Mesendoderm (in vitro differentiated cells): Measurements from ENCODE around the gene NOD2.

Experiments used
- DNase-seq: peaks from one replicate; pipeline ENCODE4 v3.0.0; 2013
- H2AK5ac ChIP-seq: 2 replicates; pipeline ENCODE4 v1.6.1; 2013; ENCODE audit warnings: low read length, inconsistent platforms
- H2BK120ac ChIP-seq: 2 replicates; pipeline ENCODE4 v1.6.1; 2013; ENCODE audit warnings: low read depth, mild to moderate bottlenecking, low read length, moderate library complexity, mixed read lengths
- H2BK15ac ChIP-seq: replicated peaks from 2 replicates; pipeline ENCODE4 v1.6.1; 2013; ENCODE audit warnings: low read depth, mild to moderate bottlenecking, moderate library complexity
- H2BK5ac ChIP-seq: 2 replicates; pipeline ENCODE4 v1.6.1; 2013; ENCODE audit warnings: low read length, inconsistent platforms
- H3K18ac ChIP-seq: 2 replicates; pipeline ENCODE4 v1.6.1; 2013; ENCODE audit warnings: mild to moderate bottlenecking, low read length, mixed read lengths
- H3K23ac ChIP-seq: one replicate; pipeline ENCODE4 v1.6.1; 2013; ENCODE audit warnings: low read length
- H3K27ac ChIP-seq: 2 replicates; pipeline ENCODE4 v1.5.1; 2013; ENCODE audit warnings: low read depth, mild to moderate bottlenecking, inconsistent platforms, low read length, moderate library complexity
- H3K27me3 ChIP-seq: 2 replicates; pipeline ENCODE4 v1.6.1; 2013; ENCODE audit warnings: low read length, control low read depth, mild to moderate bottlenecking, inconsistent platforms; ENCODE audit not compliant: insufficient read depth, poor library complexity
- H3K36me3 ChIP-seq: 2 replicates; pipeline ENCODE4 v1.6.1; 2013; ENCODE audit warnings: low read length, inconsistent platforms; ENCODE audit not compliant: control insufficient read depth, insufficient read depth
- H3K4ac ChIP-seq: one replicate; pipeline ENCODE4 v1.6.1; 2013; ENCODE audit warnings: low read depth, mild to moderate bottlenecking, low read length, moderate library complexity
- H3K4me1 ChIP-seq: 2 replicates; pipeline ENCODE4 v1.6.1; 2013; ENCODE audit warnings: low read depth, low read length, inconsistent platforms; ENCODE audit not compliant: control insufficient read depth
- H3K4me2 ChIP-seq: 2 replicates; pipeline ENCODE4 v1.6.1; 2013; ENCODE audit warnings: low read length
- H3K4me3 ChIP-seq: 2 replicates; pipeline ENCODE4 v1.5.1; 2013; ENCODE audit warnings: mild to moderate bottlenecking, low read length
- H3K56ac ChIP-seq: one replicate; pipeline ENCODE4 v1.6.1; 2013; ENCODE audit warnings: low read length
- H3K79me1 ChIP-seq: 2 replicates; pipeline ENCODE4 v1.6.1; 2013; ENCODE audit warnings: low read length, inconsistent platforms
- H3K79me2 ChIP-seq: 2 replicates; pipeline ENCODE4 v1.6.1; 2013; ENCODE audit warnings: mild to moderate bottlenecking, low read length; ENCODE audit not compliant: control insufficient read depth, insufficient read depth
- H3K9ac ChIP-seq: 2 replicates; pipeline ENCODE4 v1.6.1; 2013; ENCODE audit warnings: low read length, inconsistent platforms
- H4K5ac ChIP-seq: one replicate; pipeline ENCODE4 v1.6.1; 2013; ENCODE audit warnings: low read length
- H4K8ac ChIP-seq: one replicate; pipeline ENCODE4 v1.6.1; 2013; ENCODE audit warnings: low read depth, mild to moderate bottlenecking, control low read depth, low read length, moderate library complexity
- WGBS: extraction: QIAGEN DNeasy Blood & Tissue Kit; methylation state at CpG from one replicate; pipeline ENCODE4 v1.1.7; 2013; ENCODE audit warnings: low lambda C conversion rate, missing lambda C conversion rate; ENCODE audit not compliant: insufficient coverage; ENCODE audit errors: extremely low coverage; 5-methylcytosine and 5-hydroxymethylcytosine counted together
- small RNA-seq: library from polyadenylated mRNA; stranded (forward); fragments of <200 nt; extraction: miRNeasy Mini kit (QIAGEN cat#:217004); gene quantifications from one replicate; pipeline ENCODE3, GENCODE V24; 2013; ENCODE audit not compliant: insufficient read depth

Gene NOD2

GRCh38 chr16:50781518-50781917, 88.1 kb downstream of the NOD2 start:
- H3K56ac ChIP-seq, result no peak overlapping the region
- no peaks in the 10 kb centered on the region for H3K79me1 ChIP-seq
- H3K18ac ChIP-seq, result no peak overlapping the region
- H3K4ac ChIP-seq, result no peak overlapping the region
- 100% methylated on average over 2 of the region's 3 CpGs for WGBS
- no peaks in the 10 kb centered on the region for H3K4me1 ChIP-seq
- DNase-seq, result peak; percentile 15
- no peak overlapping the region for H4K8ac ChIP-seq
- no peak overlapping the region for H3K9ac ChIP-seq
- H3K36me3 ChIP-seq, result no peaks in the 10 kb centered on the region
- H2BK15ac ChIP-seq, result no peak overlapping the region
- H3K27ac ChIP-seq, result no peak overlapping the region
- H2BK5ac ChIP-seq, result no peak overlapping the region
- no peak overlapping the region for H3K23ac ChIP-seq
- H4K5ac ChIP-seq, result no peak overlapping the region
- H3K79me2 ChIP-seq, result no peaks in the 10 kb centered on the region
- H2AK5ac ChIP-seq, result no peak overlapping the region
- no peak overlapping the region for H3K4me3 ChIP-seq
- no peaks in the 10 kb centered on the region for H3K27me3 ChIP-seq
- no peak overlapping the region for H2BK120ac ChIP-seq
- no peak overlapping the region for H3K4me2 ChIP-seq

Small RNA genes lying within 50 kb of the gene (small RNA-seq; reads per million reads assigned to genes)
- gene MIR3181, result 2.1 reads per million, percentile 22 among the genes with 10 or more reads in this experiment
